AG08396 (cell line): ENCODE data around the gene HMGXB3.

ENCODE experiments used
- DNase-seq: peaks from one replicate; pipeline ENCODE4 v3.0.0; 2012; ENCODE audit warnings: low spot score, mixed read lengths

The HMGXB3 gene

DNA sequence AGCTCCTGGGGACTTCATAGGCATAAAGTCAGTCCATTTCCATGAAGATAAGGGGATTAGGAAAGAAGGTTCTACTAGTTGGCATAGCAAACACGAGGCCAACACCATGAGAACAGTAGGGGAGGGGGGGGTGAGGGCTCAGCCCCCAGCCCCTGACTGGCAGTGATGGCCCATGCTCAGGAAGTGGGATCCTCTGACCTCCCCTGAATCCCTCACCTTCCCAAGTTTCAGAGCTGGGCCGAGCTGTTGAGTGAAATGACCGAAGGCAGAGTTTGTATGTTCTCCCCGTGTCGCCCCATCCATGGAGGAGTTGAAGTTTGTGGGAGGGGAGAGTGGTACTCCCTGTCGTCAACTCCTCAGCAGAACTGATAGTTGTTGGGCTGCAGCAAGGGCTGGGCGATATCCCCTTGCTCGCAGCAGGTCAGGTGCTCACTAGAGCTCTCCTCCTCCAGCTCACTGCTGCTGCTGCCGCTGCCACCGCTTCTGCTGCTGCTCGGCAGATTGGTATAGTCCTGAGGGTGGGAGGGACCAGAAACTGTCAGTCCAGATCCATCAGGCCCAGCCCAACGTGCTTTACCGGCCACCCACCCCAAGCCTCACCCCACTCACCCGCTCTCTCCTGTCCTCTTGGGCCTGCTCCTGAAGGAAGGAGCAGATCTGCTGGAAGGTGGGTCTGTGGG lies 53.3 kb downstream of the HMGXB3 start:
- DNase-seq = no peak

DNA sequence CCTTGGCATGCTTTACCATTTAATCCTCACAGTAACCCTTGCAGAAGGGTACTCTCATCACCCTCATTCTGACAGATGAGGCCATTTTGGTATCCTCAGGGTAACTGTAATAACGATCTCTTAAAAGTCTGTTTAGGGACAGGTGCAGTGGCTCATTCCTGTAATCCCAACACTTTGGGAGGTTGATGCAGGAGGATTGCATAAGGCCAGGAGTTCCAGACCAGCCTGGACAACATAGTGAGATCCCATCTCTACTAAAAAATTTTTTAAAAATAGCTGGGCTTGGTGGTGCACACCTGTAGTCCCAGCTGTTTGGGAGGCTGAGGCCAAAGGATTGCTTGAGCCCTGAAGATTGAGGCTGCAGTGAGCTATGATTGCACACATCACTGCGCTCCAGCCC lies 54.0 kb downstream of the HMGXB3 start:
- no peak for DNase-seq

DNA sequence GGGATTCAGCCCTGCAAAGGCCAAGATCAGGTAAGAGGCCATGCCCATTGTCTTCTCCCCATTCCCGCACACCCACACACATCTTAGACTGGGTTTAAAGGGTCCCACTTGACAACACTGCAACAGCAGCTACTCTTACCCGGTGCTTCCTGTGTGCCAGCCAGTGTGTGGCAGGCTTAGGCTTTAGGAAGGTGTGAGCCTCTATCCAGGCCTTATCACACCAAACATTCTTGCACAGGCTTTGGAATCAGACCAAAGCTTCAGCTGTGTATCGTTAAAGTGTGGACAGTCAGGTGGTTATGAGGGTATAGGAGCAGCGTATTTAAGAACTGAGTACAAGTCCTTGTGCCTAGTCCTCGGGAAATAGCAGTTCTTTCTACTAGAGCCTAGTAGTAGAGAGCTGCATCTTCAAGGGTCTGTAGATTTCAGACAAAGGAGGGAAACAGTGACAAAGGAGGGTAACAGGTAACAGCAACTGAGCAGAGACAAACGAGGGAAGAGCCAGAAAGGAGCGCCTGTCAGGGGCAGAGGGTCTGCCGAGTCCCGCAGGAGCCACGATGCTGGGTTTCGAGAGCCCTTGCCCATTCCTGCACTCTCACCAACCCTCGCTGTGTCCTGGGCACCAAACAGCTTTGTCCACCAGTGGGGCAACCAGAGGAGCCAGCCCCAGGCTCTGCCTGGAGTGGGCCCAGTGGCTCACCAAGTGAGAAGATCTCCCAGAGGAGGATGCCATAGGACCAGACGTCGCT lies 55.0 kb downstream of the HMGXB3 start:
- no peak for DNase-seq

DNA sequence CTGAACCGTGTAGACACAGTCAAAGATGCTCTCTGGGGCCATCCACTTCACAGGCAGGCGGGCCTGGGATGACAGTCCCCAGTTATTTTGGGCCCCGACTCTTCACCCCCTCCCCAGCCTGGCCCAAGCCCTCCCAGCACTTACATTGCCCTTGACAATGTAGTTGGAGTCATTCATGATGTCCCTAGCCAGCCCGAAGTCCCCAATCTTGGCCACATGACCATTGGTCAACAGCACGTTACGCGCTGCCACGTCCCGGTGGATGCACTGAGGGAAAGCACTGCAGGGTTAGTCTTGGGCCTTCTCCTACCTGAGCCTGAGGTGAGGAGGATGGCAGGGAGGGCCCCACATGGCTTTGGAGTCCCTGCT lies 55.5 kb downstream of the HMGXB3 start:
- DNase-seq = no peak

DNA sequence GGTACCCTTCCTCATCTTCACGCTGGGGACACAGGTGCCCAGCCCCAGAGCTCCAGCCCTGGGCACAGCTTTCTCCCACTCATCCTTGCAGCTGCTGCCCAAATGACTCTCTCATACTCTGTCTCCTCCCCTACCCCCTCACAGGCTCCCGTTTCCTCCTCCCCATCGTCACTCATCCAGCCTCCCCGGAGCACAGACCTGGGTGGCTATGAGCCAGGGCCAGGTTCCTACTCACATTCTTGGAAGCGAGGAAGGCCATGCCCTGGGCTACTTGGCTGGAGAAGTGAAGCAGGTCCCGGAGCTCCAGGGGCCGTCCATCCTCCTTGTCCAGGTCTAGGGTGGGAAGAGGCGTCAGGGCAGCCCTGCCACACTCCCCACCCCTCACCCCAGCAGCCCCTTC lies 56.5 kb downstream of the HMGXB3 start:
- no peak for DNase-seq

DNA sequence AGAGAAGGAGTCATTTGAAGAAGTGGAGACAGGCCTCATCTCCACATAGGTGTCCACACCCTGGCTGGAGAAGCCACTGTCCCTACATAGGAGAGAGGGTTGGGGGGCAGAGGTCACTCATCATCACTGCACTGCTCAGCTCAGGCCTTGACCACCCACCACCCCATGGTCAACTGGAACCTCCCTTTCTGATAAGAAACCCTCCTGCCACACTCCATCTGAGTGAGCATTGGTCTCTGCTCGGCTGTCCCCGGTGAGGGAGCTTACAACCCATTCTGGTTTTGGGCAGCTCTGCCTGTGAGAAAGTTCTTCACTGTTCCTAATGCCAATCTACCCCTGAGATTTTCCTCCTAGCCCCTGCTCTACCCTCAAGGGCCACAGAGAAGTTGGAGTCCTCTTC lies 57.0 kb downstream of the HMGXB3 start:
- no peak for DNase-seq

DNA sequence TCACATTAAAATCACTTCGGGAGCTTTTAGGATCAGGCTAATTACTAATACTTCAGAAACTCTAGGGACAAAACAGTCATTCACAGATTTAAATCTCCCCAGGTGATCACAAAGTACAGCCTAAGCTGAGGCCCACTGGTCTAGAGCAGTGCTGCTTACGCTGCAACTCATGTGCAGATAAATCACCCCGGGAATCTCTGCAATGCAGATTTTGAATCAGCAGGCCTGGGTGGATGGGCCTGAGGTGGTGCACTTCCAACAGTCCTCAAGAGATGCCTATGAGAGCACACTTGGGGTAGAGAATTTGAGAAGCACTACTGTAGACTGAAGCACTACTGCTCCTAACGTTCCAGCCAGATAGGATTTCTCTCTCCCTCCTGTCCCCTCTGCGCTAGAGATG lies 57.5 kb downstream of the HMGXB3 start:
- no peak for DNase-seq

DNA sequence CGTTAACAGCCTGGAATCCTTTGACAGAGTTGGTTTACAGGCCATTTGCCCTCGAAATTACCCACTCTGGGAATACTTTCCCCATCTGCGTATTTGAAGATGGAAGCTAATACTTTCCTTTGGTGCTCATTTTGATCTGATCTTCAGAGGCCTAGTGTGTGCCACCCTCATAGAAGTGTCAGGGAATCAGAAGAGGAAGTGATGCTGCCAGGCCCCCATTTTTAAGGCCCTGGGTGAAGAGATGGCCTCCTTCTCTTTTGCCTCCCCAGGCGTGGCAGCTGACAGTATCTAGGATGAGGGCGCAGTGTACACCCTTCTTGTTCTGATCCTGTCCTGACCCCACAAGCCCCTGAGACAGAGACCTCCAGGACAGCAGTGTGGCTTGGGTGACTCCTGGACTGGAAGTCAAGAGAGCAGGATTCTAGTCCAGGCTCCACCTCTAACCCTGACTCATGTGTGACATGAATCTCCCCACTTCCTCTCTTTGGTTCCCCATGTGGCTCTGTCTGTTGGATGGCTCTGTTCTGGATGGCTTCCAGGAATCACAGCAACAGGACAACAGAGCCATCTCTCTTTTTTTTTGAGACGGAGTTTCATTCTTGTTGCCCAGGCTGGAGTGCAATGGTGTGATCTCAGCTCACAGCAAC lies 58.1 kb downstream of the HMGXB3 start:
- DNase-seq = peak; percentile 74

DNA sequence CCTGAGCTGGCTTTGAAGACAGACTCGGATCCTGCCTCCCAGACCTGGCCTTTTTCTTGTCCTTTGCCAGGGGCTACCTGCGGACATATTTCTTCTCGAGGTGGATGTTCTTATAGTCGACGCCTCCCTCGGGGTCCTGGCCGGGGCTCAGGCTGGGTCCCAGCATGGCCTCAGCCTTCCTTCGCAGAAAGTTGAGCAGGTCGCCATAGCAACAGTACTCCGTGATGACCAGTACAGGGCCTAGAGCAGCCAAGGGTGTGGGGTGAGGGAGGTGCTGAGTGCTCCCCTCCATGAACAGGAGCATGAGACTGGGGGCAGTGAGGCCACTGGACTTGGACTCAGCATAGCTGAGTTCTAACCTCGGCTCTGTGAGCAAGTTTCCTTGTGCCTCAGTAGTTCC lies 59.1 kb downstream of the HMGXB3 start:
- DNase-seq = no peak

DNA sequence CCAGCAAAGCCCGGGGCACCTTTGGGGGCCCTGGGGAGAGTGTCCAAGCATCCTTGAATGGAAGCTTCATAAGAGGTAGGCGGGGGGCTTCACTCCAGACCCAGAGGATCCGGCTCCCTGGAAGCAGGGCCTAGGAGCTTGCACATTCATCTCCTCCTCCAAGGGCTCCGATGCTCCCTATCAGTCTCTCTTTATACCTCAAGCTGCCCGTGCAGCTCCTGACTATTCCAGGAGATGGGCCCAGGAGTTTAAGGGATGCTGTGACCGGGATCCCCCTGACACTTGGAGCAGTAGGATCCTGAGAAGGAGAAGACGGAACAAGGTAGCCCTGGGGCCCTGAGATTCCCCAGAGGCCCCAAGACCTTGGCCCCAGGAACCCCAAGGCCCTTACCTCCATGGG lies 59.9 kb downstream of the HMGXB3 start:
- no peak for DNase-seq

DNA sequence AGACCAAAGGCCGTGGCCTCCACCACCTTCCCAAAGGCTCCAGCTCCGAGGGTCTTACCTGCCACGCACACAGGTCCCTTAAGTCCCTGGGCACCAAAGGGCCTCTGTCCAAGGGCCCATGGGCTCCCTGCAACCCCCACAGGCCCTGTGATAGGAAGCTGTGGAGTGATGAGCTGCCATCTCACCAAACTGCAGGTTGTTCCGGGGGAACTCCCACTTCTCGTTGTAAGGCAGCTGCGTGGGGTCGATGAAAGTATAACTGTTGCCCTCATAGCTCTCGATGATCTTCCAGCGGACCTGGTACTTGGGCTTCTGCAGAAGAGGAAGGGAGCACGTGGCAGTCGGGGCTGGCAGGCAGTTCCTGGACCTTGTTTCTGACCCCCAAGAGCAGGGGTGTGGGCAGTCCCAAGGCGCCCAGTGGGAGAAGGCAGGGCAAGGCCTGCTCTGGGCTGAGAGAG lies 61.0 kb downstream of the HMGXB3 start:
- DNase-seq = no peak

DNA sequence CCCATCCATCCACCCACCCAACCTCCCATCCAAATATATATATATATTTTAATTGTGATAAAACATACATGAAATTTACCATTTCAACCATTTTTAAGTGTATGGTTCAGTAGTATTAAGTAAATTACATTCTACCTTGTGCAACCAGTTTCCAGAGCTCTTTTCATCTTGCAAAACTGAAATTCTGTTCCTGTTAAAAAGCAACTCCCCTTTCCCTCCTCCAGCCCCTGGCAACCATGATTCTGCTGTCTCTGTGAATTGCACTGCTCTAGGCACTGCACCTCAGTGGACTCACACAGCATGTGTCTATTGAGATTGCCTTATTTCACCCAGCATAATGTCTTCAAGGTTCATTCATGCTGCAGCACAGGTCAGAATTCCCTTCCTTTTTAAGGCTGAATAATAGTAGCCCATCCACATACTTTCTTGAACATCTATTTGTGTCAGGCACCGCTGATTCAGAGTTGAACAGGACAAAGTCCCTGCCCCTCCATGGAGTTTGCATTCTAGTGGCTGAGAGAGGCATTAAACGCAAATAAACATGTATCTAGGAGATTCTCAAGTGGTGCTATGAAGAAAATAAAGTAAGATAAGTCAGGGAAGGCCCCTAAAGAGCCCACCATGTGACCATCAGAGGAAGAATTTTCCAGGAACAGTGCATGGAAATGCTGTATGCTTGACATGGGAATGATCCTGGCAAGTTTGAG lies 61.8 kb downstream of the HMGXB3 start:
- DNase-seq = no peak

DNA sequence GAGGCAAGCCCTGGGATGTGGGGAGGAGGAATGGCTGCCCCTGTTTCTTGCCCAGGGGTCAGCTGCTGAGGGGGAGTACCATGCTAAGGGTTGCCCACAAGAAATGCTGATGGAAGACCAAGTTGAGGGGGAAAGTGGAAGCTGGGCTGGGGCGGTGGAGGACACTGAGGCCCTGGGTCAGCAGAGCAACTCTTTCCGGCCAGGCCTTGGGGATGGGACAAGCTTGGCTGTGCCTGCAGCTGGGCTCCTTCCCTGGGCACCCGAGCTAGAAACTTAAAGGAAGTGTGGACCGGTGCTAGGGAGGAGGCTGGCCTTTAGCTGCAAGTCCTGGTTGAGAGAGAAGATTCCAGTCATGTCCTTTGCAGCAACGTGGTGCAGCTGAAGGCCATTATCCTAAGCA lies 63.1 kb downstream of the HMGXB3 start:
- no peak for DNase-seq

DNA sequence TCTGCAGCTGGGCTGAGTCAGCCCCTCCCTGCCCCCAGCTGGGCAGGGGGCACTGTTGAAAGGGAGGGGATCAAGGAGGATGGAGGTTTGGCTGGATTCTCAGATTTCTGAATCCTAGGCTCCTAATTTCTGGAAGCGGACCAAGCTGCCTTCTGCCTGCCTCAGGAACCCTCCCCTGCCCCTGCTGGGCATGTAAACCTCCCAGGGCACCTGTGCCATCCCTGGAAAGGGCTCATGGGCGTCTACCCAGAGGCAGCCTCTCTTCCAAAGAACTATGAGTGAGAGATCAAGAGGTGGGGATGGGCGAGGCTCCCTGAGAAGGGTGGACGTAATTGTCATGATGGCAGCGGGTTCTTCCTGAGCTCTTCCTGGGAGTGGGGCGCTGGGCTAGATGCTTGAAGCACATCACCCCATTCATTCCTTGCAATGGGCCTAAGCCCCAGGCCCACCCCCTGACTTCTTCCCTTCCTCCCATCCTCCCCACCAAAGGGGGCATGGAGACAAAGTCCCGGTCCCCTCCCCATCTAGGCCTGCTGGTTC lies 64.2 kb downstream of the HMGXB3 start:
- no peak for DNase-seq

DNA sequence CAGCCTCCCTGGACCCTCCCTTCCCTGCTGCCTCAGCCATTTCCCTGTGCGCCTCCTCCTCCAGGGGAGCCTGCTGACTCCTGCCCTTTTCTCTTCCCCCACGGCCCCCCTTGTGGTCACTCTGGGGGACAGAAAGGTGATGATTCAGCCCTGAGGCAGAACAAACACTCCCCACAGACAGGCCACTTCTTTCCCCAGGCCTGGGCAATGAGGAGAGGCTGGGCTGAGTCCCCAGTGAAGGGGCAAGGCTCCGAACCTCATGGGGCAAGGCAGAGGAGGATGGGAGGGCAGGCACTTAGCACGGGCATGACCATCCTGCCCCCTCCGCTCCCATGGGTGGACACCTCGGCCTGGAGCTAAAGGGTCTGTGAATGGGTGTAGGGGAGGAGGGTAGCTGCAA lies 64.8 kb downstream of the HMGXB3 start:
- DNase-seq = peak; percentile 75

DNA sequence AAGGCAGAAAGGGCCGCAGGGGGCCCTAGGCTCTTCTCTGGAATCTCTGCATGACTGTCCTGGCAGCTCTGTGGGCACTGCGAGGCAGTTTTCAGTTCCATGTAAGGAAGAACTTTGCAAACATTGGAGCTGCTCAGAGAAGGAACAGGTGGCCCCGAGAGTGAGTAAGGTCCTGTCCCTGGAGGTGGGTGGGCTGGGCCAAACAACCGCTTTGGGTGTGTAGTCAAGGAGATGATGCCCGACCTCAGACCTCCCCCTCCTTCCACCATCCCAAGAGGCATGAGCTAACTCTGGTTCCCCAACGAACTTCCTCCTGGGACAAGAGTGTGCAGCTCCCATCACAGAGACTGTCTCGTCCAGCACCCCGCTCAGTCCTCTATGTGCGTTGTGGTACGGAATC lies 65.3 kb downstream of the HMGXB3 start:
- DNase-seq = no peak

DNA sequence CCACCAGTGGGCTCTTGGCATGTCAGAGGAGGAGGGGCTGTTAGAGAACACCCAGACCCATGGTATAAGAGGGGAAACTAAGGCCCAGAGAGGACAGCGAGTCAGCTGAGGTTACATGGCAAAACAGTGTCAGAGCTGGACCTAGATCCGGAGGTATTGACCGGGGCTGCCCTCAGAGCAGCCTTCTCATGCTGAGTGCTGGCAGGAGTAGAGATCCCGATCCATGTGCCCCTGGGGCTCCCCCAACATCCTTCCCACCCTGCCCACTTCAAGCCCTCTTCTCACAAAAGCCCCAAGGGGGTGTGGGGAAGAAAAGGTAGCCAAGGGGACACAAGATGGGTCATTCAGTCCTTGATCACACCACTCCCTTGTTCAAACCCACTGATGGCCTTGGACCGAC lies 65.9 kb downstream of the HMGXB3 start:
- no peak for DNase-seq

DNA sequence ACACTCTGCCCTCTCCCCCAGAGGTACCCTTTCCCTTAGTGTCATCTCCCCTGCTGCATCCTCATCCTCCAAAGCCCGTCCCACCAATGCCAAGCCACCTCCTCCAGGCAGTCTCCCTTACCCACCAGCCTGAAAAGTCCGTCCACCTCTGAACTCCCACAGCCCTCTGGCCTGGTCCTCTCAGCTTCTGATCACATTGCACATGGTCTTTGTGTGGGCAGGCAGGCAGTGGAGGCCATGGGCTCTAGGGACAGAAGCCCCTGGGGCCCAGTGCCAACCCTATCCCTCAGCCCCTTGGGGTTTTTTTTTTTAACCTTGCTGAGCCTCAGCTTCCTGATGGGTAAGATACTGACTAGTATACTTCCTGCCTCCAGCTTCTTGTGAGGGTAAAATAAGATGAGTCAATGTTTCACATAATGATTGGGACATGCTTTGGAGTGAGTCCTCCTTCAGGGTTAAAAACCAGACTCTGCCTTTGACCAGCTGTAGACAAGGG lies 66.4 kb downstream of the HMGXB3 start:
- peak; percentile 78 for DNase-seq

DNA sequence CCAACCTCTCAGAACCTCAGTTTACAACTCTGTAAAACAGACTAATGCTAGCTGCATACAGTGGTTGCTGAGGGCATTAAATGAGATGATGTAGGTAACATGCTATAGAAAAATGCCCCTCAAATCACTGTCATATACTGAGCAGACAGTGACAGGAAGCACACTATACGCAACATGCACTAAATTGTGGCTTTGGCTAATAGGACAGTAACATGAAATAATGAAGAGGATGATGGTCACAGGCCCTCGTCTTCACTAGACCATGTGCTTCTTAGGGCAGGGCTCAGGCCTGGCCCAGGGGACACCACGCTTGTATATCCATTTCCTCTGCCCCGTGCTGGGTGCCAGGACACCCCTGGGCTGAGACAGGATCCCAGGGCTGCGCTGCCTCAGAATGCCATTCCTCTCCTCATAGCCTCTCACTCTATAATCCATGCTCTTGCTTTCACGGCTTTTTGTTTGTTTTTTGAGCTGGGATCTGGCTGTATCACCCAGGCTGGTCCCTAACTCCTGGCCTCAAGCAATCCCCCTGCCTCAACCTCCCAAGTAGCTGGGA lies 66.9 kb downstream of the HMGXB3 start:
- DNase-seq = no peak

DNA sequence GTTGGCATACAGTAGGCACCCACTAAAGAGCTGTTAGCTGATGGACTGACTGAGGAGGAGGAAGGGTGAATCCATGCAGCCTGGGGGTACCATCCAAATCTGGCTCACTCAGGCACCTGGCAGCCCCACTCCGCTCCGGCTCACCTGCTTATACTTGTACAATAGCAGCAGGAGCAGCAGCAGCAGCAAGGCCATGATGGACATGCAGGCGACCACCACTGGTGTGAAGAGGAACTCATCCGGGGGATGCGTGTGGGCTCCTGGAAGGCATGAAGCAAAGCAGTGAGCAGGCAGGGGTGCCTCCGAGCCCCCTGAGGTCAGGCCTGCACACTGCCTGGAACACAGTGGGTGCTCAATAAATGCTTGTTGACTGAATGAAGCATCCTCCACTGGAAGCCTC lies 67.5 kb downstream of the HMGXB3 start:
- DNase-seq = no peak

DNA sequence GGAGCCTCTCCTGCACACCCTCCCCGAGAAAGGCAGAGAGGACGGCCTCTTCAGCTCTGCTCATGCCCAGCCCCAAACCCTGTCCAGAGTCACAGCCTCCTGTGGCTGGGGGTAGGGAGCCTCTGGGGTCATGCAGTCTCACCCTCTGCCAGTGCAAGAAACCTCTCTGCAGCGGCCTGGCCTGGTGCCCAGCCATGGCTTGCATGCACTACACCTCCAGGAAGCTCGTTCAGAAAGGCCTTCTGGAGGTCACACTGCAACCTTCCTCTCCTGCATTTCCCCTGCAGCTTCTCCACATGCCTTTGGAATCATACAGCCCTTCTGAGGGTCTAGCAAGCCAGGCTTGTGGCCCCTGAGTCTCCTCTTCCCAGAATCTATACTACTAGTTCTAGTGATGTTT lies 67.9 kb downstream of the HMGXB3 start:
- no peak for DNase-seq
